Smooth muscle cell (in vitro differentiated cells): Measurements from ENCODE around the gene C12orf75. TPM values are rescaled to one million over a fixed set of nuclear protein-coding genes. Genes with fewer than 3 reads are reported as not detected.
A peak's percentile ranks its signal among the peaks of the same experiment; 100 is the strongest.

Source experiments
- DNase-seq: peaks from one replicate; lab custom pipeline; 2025; ENCODE audit not compliant: unreplicated experiment; lab: John Stamatoyannopoulos, UW
- H2AFZ ChIP-seq: fragments of 200-600 bp; sonication (generic); 2 replicates; pipeline ENCODE4 v1.6.0; 2016; ENCODE audit warnings: antibody characterized with exemption, low read depth, mild to moderate bottlenecking
- H3F3A ChIP-seq: fragments of 200-600 bp; sonication (generic); 2 replicates; pipeline ENCODE4 v1.6.0; 2017; ENCODE audit warnings: antibody characterized with exemption, low read depth
- H3K27ac ChIP-seq: fragments of 200-600 bp; sonication (generic); 2 replicates; pipeline ENCODE4 v1.5.1; 2016; ENCODE audit warnings: low read depth, mild to moderate bottlenecking
- H3K27me3 ChIP-seq: fragments of 200-600 bp; sonication (generic); 2 replicates; pipeline ENCODE4 v1.6.1; 2016; ENCODE audit warnings: low read depth, mild to moderate bottlenecking
- H3K36me3 ChIP-seq: fragments of 200-600 bp; sonication (generic); 2 replicates; pipeline ENCODE4 v1.5.1; 2016; ENCODE audit warnings: low read depth
- H3K4me1 ChIP-seq: fragments of 200-600 bp; sonication (generic); 2 replicates; pipeline ENCODE4 v1.5.1; 2016; ENCODE audit warnings: low read depth
- H3K4me2 ChIP-seq: fragments of 200-600 bp; sonication (generic); 2 replicates; pipeline ENCODE4 v1.6.0; 2016; ENCODE audit warnings: mild to moderate bottlenecking
- H3K4me3 ChIP-seq: fragments of 200-600 bp; sonication (generic); 2 replicates; pipeline ENCODE4 v1.5.1; 2016; ENCODE audit warnings: mild to moderate bottlenecking
- H3K79me2 ChIP-seq: fragments of 200-600 bp; sonication (generic); 2 replicates; pipeline ENCODE4 v1.6.0; 2016; ENCODE audit warnings: low read depth, mild to moderate bottlenecking
- H3K9ac ChIP-seq: fragments of 200-600 bp; sonication (generic); 2 replicates; pipeline ENCODE4 v1.6.0; 2016; ENCODE audit warnings: low read depth
- H3K9me3 ChIP-seq: fragments of 200-600 bp; sonication (generic); replicated peaks from 2 replicates; pipeline ENCODE4 v1.5.1; 2016; ENCODE audit warnings: low read depth
- H4K20me1 ChIP-seq: fragments of 200-600 bp; sonication (generic); 2 replicates; pipeline ENCODE4 v1.6.0; 2016; ENCODE audit warnings: low read depth
- WGBS: methylation state at CpG from one replicate; pipeline ENCODE4 v1.1.7; 2016; ENCODE audit warnings: low lambda C conversion rate; 5-methylcytosine and 5-hydroxymethylcytosine counted together
- polyA plus RNA-seq: library from polyadenylated mRNA; unstranded; fragments of >200 nt; fragmentation: Nextera tagmentation; extraction: Ambion mirVana; gene quantifications from 2 replicates; pipeline ENCODE4 v1.2.1, GENCODE V29; 2016
- total RNA-seq: library from RNA; depleted of rRNA; stranded (reverse); fragments of >200 nt; gene quantifications from 2 replicates; pipeline ENCODE4 v1.2.3, GENCODE V29; 2014
- TF ChIP-seq, protein P1 (sequence below): fragments of 200-600 bp; sonication (generic); IDR thresholded peaks from 2 replicates; pipeline ENCODE4 v1.5.1; 2017; ENCODE audit warnings: borderline replicate concordance, mild to moderate bottlenecking, antibody characterized with exemption; ENCODE audit not compliant: insufficient read depth, poor library complexity, severe bottlenecking

The C12orf75 gene
- total and polyA plus RNA-seq, 2 experiments from 2014 or later, result 201 to 309 TPM

DNA sequence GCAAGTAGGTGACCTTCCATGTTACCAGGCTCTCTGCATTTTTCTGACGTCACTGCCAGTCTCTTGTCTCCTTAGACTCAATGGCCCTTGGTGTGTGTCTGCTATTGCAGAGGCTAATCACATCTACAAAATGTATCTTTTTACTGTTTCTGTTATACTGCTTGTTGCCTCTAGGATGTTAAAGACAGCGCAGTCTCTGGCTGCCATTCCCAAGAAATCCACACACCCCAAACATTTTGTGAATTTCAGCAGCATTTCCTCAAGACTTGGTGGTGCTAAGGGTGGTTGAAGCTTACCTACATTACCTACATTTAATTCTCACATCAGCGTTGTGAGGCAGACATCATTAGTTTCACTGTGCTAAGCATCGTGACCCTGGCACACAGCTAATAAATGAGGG is 87.2 kb downstream of the C12orf75 start:
- Histone ChIP-seq H3K9me3 (no peaks in the 10 kb centered on the region), H3K27me3 (no peaks in the 10 kb centered on the region), H3K27ac (peak overlapping the region; percentile 37), H3K9ac (no peak overlapping the region), H3K4me3 (no peak overlapping the region), H3F3A (peaks cover 4% of the 10 kb centered on the region), H3K4me1 (peaks cover 8% of the 10 kb centered on the region), H2AFZ (no peak overlapping the region), H3K79me2 (no peaks in the 10 kb centered on the region), H3K4me2 (no peak overlapping the region), H3K36me3 (no peaks in the 10 kb centered on the region), H4K20me1 (no peaks in the 10 kb centered on the region)
- 45% methylated on average over 4 of the region's 4 CpGs for WGBS
- TF ChIP-seq, protein P1, sequence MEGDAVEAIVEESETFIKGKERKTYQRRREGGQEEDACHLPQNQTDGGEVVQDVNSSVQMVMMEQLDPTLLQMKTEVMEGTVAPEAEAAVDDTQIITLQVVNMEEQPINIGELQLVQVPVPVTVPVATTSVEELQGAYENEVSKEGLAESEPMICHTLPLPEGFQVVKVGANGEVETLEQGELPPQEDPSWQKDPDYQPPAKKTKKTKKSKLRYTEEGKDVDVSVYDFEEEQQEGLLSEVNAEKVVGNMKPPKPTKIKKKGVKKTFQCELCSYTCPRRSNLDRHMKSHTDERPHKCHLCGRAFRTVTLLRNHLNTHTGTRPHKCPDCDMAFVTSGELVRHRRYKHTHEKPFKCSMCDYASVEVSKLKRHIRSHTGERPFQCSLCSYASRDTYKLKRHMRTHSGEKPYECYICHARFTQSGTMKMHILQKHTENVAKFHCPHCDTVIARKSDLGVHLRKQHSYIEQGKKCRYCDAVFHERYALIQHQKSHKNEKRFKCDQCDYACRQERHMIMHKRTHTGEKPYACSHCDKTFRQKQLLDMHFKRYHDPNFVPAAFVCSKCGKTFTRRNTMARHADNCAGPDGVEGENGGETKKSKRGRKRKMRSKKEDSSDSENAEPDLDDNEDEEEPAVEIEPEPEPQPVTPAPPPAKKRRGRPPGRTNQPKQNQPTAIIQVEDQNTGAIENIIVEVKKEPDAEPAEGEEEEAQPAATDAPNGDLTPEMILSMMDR, result no peak
- DNase-seq, result no peak

DNA sequence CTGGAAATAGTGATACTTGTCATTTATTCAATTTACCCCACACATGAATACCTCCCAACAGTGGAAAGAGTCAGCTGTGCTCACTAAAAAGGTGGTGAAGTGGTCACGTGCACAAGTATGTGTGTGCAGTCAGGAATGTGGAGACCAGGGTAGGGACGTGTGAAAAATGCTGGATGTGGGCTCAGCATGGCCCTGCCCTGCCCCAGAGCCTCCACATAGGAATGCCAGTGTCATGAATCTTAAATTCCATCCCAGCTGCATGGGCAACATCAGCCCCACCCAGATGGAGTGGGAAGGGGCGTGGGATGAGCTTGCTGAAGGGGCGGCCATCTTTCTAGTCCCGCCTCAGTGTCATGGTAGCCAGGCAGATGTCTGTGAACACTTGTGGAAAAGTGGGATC is 87.7 kb downstream of the C12orf75 start:
- H3K27me3 ChIP-seq, result no peaks in the 10 kb centered on the region
- peak overlapping the region; percentile 61 for H3K27ac ChIP-seq
- no peaks in the 10 kb centered on the region for H3K79me2 ChIP-seq
- H3K9me3 ChIP-seq, result no peaks in the 10 kb centered on the region
- H3K9ac ChIP-seq, result no peak overlapping the region
- no peaks in the 10 kb centered on the region for H3K36me3 ChIP-seq
- peak overlapping the region; percentile 43 for H3K4me2 ChIP-seq
- TF ChIP-seq, protein P1, result no peak
- H2AFZ ChIP-seq, result no peak overlapping the region
- WGBS, result 41% methylated on average over 5 of the region's 5 CpGs
- no peak for DNase-seq
- H3K4me1 ChIP-seq, result peaks cover 8% of the 10 kb centered on the region
- no peak overlapping the region for H3K4me3 ChIP-seq
- peaks cover 4% of the 10 kb centered on the region for H3F3A ChIP-seq
- H4K20me1 ChIP-seq, result no peaks in the 10 kb centered on the region

DNA sequence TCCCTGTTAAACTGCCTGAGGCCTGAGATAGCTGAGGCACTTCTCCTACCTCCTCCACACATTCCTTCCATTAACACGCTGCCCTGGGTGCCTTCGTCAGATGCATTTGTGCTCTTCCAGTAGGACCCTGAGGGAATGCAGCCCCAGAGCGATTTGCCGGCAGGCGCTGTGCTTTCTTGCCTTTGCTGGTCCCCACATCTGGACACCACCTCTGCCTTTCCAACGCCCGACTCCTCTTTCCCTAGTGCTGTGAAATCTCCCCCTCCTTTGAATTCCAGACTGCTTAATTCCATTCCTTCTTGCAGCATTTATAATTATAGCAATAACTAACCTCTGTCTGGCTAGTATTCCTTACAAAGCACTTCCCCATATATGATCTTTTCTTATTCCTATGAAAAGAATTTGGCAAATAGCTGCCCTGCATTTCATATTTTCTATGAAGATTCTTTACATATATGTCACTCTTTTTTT is 88.4 kb downstream of the C12orf75 start:
- H3K4me2 ChIP-seq, result peak overlapping the region; percentile 43
- H3F3A ChIP-seq, result peaks cover 4% of the 10 kb centered on the region
- H3K9ac ChIP-seq, result no peak overlapping the region
- peaks cover 8% of the 10 kb centered on the region for H3K4me1 ChIP-seq
- WGBS, result 32% methylated on average over 7 of the region's 7 CpGs
- H3K79me2 ChIP-seq, result no peaks in the 10 kb centered on the region
- no peaks in the 10 kb centered on the region for H4K20me1 ChIP-seq
- no peaks in the 10 kb centered on the region for H3K36me3 ChIP-seq
- H3K4me3 ChIP-seq, result no peak overlapping the region
- no peaks in the 10 kb centered on the region for H3K9me3 ChIP-seq
- peak overlapping the region; percentile 61 for H3K27ac ChIP-seq
- TF ChIP-seq, protein P1, result no peak
- H2AFZ ChIP-seq, result no peak overlapping the region
- DNase-seq, result no peak
- no peaks in the 10 kb centered on the region for H3K27me3 ChIP-seq

DNA sequence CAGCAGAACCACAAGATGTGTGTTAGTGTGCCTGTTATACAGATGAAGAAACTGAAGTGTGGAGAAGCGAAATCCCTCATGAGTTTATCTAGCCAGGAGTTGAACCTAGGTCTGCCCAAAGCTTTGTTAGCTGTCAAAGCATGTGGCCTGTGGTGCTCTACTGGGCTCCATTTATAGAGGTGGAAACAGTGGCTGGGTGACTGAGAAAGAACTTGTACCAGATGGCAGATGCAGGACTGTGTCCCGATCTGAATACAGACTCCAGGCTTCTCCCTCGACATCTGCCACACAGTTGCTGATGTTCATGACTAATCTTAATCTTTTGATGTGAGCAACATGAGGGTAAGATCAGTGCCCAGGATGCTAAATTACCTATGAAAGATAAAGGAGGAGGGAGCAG is 89.1 kb downstream of the C12orf75 start:
- no peak overlapping the region for H3K9ac ChIP-seq
- H3K27ac ChIP-seq, result peak overlapping the region; percentile 61
- no peak overlapping the region for H3K4me3 ChIP-seq
- no peaks in the 10 kb centered on the region for H4K20me1 ChIP-seq
- H3K4me1 ChIP-seq, result peaks cover 8% of the 10 kb centered on the region
- no peaks in the 10 kb centered on the region for H3K79me2 ChIP-seq
- whole genome bisulfite sequencing, result 91% methylated on average over 3 of the region's 3 CpGs
- TF ChIP-seq, protein P1, result no peak
- H3K4me2 ChIP-seq, result no peak overlapping the region
- no peak overlapping the region for H2AFZ ChIP-seq
- no peaks in the 10 kb centered on the region for H3K27me3 ChIP-seq
- H3K9me3 ChIP-seq, result no peaks in the 10 kb centered on the region
- H3K36me3 ChIP-seq, result no peaks in the 10 kb centered on the region
- H3F3A ChIP-seq, result peaks cover 4% of the 10 kb centered on the region
- DNase-seq, result no peak
